Body of pancreas (tissue), 4 donors: Measurements from ENCODE around the gene MTM1.

Experiments used
- CTCF ChIP-seq, 7 experiments: fragments of 450-650 bp in 4 of 7; fragments of 200-600 bp in 3 of 7; sonication (generic) in 3 of 7; IDR thresholded peaks; one replicate each; pipeline ENCODE4 v1.5.1; 2016 to 2019; ENCODE audit warnings: antibody characterized with exemption in 7 of 7
- POLR2A ChIP-seq, 3 donors: fragments of 450-650 bp; IDR thresholded peaks; one replicate each; pipeline ENCODE4 v1.6.1; 2016; ENCODE audit warnings: antibody characterized with exemption in 3 of 3, mild to moderate bottlenecking in 2 of 3

DNA sequence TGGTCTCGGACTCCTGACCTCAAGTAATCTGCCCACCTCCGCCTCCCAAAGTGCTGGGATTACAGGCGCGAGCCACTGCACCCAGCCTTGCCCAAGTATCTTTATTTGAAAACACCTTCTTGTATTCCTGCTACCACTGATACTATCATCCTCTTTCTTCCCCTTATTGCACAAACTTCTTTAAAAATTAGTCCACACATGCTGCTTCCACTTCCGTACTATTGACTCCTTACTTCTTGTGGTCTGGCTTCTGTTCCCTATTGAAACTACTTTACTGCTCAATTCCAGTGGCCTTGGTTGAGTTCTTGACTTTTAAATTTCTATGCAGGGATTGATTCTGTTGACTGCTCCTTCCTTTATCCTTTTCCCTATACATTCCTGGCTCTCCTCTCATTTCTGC is 38.8 kb downstream of the MTM1 start:
- TF ChIP-seq CTCF (IDR thresholded peaks at IDR 0.05) (no peak), POLR2A (IDR thresholded peaks at IDR 0.05) (no peak)
